HuH-7 (cell line): Measurements from ENCODE around the gene XPNPEP2.

Experiments used
- DNase-seq: peaks from one replicate; pipeline ENCODE4 v3.0.0; 2011; ENCODE audit warnings: low spot score

The XPNPEP2 gene

DNA sequence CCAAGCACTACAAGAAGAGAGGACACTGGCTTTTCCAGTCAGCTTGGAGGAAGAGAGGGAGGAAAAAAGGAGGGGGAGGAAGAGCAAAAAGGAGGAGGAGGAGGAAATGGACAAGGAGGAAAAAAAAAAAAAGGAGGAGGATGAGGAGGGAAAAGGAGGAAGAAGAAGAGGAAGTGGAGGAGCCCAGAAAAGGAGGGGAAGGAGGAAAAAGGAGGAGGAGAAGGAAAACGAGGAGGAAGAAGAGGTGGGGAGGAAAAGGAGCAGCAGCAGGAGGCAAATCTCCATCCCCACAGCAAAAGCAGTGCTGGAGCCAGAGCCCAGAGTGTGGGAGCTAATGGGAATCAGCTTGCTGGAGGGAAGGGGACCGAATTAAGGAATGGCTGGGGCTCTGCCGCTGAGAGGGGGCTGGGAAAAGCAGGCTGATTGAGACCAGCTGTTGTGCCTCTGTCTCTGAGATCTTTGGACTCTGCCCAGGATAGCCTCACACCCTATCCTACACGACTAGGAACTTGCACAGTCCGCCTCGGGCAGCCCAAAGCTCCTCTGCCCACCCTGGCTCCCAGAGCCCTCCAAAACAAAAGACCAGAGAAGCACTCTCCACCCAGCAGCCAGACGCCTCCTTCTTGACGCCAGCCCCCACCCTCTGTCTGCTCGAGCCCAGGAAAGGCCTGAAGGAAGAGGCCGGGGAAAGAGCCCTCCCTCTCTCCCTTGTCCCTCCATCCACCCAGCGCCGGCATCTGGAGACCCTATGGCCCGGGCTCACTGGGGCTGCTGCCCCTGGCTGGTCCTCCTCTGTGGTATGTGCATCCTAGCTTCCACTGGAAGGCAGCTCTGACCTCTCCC is at the start of gene XPNPEP2:
Gene XPNPEP2, plus strand, starts transcription at position 514 of the 843 bp plus-strand sequence. Its CDS starts 235 bp downstream, at position 749.
- DNase-seq, result peak; percentile 25

DNA sequence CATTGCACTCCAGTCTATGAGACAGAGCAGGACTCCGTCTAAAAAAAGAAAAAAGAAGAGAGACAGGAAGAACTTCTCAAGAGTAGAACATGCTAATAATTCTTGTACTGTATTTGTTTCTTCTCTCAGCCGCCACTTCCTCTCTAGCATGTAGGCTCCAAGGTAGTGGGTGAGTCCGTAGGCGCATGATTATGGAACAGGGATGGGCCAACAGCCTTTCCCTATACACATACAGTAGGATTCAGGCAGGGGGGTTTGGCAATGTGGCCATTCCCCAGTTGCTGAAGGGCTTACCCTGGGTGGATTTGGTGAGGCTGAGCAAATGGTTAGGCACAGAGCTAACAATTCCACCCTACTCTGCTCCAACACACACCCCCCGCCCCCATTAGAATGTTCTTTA is 49.0 kb upstream of the XPNPEP2 start:
- no peak for DNase-seq

DNA sequence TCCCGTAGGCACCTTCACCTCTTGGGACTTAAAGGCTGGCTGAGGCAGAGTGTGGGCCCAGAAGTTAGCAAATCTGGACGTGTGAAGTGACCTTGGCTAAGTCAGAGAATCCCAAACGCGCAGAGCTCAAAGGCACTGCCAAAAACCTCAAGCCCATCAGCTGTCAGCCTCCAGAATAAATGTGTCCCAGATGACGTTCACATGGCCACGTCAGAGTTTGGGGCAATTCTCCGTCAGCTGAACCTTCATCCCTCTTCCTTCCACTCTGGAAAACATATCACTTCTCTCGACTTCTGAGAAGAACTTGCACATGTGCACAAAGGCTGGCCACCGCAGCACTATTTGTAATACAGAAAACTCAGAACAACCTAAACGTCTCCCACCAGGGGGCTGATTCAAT is 48.3 kb upstream of the XPNPEP2 start:
- no peak for DNase-seq

- DNase-seq, result peak; percentile 54
Observed at GRCh38 chrX:129693354-129693753, 45.4 kb upstream of the XPNPEP2 start.

GRCh38 chrX:129694805-129695204 is 44.0 kb upstream of the XPNPEP2 start:
- DNase-seq, result no peak

- DNase-seq, result no peak
Observed at GRCh38 chrX:129695535-129695934, 43.2 kb upstream of the XPNPEP2 start.

GRCh38 chrX:129695937-129696336 is 42.8 kb upstream of the XPNPEP2 start:
- no peak for DNase-seq

GRCh38 chrX:129696463-129697155 is 42.2 kb upstream of the XPNPEP2 start:
- no peak for DNase-seq

DNA sequence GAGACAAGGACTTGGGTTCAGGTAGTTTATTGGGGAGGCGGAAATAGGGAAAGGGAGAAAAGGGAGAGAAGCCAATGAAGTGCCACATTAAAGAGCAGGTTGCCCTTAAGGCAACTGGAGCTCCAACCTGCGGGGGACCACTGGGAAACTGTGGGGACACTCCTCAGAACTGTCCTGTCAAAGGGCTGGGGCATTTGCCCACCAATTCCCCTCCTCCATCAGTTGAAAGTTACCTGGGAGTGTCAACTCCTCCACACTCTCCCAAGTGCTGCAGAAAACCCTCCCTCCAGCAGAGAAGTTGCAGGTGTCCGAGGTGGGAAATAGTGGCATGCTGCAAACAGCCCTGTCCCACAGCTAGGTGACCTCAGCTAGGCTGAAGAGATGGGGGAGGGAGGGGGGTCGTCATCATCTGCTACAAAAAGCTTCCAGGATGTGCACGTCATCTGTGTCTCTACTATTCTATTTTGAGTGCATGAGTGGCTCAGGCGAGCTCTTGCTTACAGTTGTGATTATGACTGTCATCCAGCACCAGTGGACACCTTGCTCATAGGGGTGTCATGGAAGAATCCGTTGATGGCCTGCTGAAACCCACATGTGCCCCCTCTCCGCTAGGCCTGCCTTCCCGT is 41.5 kb upstream of the XPNPEP2 start:
- no peak for DNase-seq

GRCh38 chrX:129698150-129698549 is 40.6 kb upstream of the XPNPEP2 start:
- no peak for DNase-seq

GRCh38 chrX:129700536-129700935 is 38.2 kb upstream of the XPNPEP2 start:
- DNase-seq, result no peak

DNA sequence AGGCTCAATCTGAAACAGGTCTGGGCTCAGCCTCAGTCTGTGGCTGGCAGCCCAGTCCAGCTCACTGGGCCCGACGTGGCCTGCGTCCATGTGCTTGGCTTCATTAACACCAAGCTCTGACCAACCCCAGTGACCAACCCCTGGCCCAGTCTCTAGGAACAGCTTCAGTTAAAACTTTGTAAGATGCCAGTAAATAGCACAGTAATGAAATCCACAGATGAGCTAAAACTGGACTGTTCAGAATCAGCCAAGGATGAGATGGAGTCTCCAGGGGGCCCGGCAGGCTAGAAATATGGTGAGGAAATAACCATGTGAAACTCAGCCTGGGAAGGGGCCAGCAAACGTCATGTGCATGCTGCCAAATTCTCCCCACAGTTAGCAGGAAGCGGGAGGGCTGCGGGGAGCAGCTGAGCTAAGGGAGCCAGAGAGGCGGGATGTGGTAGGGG is 37.1 kb upstream of the XPNPEP2 start:
- DNase-seq, result no peak

DNA sequence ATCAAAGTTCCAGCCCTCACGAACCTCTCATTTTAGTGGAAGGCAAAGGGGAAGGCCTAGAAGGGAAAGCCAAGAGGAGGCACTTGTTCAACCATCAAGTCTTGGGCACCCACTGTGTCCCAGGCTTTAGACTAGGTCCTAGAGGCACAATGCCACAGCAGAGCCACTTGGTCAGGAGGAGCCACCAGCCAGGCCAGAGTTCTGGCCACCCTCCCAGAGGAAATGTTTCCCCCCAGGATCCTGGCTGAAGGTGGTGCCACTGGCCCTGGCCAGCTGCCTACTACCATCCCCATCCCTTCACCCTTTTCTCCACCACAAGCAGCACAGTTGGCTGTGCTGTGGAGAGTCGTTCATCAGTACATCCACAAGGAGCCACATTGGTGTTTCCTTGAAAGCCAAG is 34.3 kb upstream of the XPNPEP2 start:
- no peak for DNase-seq

DNA sequence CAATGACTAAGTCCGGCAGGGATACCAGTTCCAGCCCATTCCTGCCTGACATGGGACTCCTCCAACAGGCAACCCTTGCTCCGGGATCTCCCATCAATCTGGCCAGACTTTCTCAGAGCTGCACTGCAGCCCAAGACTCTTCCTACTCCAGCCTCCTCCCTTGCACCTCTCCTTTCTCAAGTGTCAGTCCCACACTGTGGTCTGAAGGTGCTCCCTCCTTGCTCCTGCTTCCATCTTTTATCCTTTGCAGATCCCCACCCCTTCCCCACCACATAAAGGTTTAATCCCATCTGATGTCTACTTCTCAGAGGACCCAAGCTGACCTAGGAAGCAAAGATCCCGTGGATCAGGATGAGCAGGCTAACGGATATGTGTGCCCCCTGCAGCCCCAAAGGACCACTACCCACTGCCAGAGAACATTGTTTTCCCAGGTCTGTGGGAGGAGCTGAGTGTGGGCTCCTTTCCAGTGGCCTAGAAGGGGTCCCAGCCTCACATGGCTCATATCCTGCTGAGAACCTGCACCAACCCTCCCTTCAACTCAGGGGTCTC is 33.3 kb upstream of the XPNPEP2 start:
- DNase-seq, result no peak

DNA sequence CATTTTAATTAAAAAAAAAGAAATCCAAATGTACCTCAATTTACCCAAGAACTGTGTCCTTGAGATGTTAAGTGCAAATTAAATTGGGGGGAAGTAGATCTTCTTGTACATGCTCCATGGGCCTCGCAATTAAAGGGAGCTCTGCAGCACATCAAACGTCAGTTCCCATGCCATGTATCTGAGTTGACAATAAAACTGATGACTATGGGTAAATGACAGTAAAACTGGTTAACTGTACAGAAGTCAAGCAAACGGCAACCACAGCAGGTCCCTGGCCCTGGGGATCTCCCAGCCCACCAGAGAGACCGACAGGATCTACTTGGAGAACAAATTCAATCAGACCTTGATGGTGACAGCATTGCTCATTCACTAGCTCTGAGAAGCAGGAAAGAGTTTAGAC is 32.8 kb upstream of the XPNPEP2 start:
- DNase-seq, result no peak

DNA sequence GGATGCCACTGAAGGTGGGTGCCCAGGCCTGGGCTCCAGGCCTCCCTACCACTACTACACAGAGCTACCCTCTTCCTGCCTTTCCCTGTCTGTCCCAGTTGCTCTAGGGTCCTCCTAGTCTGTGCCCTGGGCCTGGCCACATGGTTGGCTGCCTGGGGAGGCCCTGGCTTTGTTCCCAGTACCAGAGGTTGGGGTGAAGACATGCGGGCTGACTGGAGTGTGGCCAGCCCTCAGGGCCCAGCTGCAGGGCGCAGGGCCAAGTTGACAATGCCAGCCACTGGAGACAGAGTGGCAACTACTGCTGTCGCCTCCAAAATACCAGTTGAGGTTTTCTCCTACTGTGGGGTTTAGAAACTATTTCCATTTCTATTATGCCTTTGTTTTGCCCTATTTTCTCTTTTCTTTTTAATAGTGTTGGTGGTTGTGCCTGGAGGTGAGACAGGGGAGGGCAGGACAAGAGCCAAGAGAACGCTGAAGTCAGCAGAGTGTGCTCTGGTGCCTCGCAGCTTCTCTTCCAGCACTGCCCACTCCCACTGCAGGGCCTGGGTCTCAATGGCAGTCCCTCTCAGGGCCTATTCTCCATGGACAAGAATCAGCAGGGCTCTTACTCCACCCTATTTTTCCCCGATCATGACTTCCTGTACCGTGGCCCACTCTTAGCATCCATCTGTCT is 32.2 kb upstream of the XPNPEP2 start:
- no peak for DNase-seq

DNA sequence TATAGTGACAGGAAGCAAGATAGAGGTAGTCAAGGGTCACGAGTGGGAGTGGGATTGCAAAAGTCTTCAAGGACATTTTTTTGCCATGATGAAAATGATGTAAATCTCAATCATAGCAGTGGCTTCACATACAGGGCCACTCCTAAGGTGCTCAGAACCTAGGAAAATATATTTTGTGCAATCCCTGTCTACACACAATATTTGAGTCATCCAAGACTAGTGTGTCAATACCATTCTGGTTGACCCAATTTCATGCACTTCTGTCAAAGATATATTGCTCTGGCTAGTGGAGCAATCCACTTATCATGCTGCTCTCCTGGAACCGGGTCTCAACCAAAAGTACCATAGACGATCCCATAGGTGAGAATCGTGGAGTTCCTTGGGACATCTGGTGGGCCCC is 24.2 kb upstream of the XPNPEP2 start:
- no peak for DNase-seq

DNA sequence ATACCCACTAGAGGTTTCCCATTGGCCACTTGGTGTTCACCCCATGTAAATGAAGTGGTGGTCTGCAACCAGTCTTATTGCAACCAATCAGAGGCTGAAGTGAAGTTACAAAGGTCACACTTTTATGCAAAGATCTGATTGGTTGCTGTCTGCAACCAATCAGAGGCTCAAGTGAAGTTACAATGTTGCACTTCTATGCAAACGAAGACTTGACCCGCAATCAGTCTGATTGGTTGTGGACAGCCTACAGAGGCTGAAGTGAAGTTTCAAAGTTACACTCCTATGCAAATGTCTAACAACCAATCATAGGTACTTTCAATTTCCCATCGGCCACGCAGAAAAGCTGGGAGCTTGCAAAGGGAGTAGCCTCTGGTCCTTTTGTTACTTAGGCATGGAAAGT is 22.3 kb upstream of the XPNPEP2 start:
- DNase-seq, result no peak

GRCh38 chrX:129717892-129718291 is 20.9 kb upstream of the XPNPEP2 start:
- DNase-seq, result no peak

DNA sequence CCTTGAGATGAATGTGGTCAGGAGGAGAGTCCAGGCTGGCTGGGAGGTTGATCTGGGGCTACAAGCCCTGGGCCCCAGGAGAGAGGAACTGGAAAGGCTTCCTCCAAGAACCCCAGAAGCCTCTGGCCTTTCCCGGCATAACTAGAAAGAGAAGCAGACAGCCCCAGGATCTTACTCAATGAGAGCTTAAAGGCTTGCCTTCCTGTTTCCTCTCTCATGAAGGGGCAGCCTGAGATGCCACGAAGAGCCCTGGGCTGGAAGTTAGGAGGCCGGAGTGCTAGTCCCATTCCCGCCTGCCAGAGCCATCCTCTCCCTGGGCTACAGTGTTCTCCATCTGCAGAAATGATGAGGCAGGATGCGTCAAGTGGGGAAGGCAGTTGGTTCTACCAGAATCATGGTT is 20.1 kb upstream of the XPNPEP2 start:
- DNase-seq, result no peak

DNA sequence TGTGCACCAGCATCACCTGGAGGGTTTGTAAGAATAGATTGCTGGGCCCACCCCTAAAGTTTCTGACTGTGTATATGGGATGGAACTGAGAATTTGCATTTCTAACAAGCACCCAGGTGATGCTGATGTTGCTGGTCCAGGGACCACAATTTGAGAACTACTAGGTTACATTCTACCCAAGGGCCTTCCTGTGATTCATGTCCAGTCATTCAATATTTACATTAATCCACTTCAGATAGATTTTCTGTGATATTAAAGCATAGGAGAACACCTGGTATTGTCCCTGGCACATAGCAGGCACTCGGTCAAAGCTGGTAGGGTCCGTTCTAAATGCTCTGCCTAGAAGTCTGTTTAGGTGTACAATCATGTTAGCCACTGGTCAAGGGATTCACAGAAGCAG is 19.5 kb upstream of the XPNPEP2 start:
- no peak for DNase-seq

DNA sequence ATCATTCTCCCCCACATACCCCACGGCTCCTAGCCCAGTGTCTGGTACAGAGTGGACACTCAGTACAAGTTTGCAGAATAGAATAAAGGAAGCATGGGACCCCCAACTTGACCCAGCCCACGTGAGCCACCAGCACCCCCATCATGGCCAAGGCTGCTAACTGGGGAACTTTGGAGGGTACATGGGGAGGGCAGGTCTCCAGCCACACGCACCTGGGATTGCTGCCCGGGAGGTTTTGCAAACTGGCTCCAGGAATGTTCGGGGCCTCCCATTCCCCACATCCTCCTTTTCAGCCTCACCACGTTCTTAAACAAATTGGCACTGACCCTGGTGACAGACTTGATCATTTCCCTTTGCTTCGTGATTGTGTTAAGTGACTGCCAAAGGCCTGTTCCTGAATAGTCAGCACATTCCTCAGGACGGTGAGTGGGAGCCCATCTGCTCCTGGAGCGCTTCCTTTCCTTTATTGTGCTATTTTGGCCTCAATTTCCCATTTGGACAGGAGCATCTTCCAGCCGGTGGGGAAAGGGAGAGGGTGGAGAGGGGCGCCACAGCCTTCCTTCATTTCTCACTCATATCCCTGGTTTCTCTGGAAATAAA is 18.7 kb upstream of the XPNPEP2 start:
- DNase-seq, result no peak
